Suprapubic skin (tissue), 4 donors: ENCODE measurements around the gene PLXNA1. TPM values are rescaled to one million over a fixed set of nuclear protein-coding genes. Genes with fewer than 3 reads are reported as not detected.
A peak's percentile ranks its signal among the peaks of the same experiment; 100 is the strongest.

Experiments
- DNase-seq, 2 donors: peaks; one replicate each; pipeline ENCODE4 v3.0.0-alpha.2; 2019; ENCODE audit warnings: low spot score in 2 of 2
- H3K27ac ChIP-seq: fragments of 200-600 bp; sonication (generic); one replicate; pipeline ENCODE4 v1.5.1; 2019
- H3K27me3 ChIP-seq: fragments of 200-600 bp; sonication (generic); one replicate; pipeline ENCODE4 v1.5.1; 2019
- H3K36me3 ChIP-seq: fragments of 200-600 bp; sonication (generic); one replicate; pipeline ENCODE4 v1.5.1; 2019
- H3K4me1 ChIP-seq: fragments of 200-600 bp; sonication (generic); one replicate; pipeline ENCODE4 v1.5.1; 2019
- H3K4me3 ChIP-seq: fragments of 200-600 bp; sonication (generic); one replicate; pipeline ENCODE4 v1.5.1; 2019; ENCODE audit warnings: mild to moderate bottlenecking
- H3K9me3 ChIP-seq: fragments of 200-600 bp; sonication (generic); one replicate; pipeline ENCODE4 v1.5.1; 2019
- EP300 ChIP-seq: sonication (generic); formaldehyde crosslinking; IDR thresholded peaks from one replicate; pipeline ENCODE4 v1.6.1; 2017; ENCODE audit warnings: antibody characterized with exemption
- POLR2A ChIP-seq, 2 donors: fragments of 450-650 bp; IDR thresholded peaks; one replicate each; pipeline ENCODE4 v1.6.1; 2017; ENCODE audit warnings: antibody characterized with exemption in 2 of 2, mild to moderate bottlenecking in 2 of 2, moderate library complexity in 2 of 2
- POLR2AphosphoS5 ChIP-seq, 3 donors: sonication (generic); formaldehyde crosslinking; IDR thresholded peaks; one replicate each; pipeline ENCODE4 v1.6.1; 2017; ENCODE audit warnings: antibody characterized with exemption in 3 of 3
- WGBS: methylation state at CpG from one replicate; pipeline ENCODE4 v1.1.5; 2018; 5-methylcytosine and 5-hydroxymethylcytosine counted together
- total RNA-seq, 4 donors: library from RNA; depleted of rRNA; stranded (reverse); fragments of >200 nt; gene quantifications; one replicate each; pipeline ENCODE4 v1.1.0, GENCODE V29; 2016
- TF ChIP-seq, protein P1 (sequence below), 2 donors: fragments of 200-600 bp in 1 of 2; fragments of 450-650 bp in 1 of 2; sonication (generic) in 1 of 2; IDR thresholded peaks; one replicate each; pipeline ENCODE4 v1.5.1; 2016 to 2019; ENCODE audit warnings: antibody characterized with exemption in 2 of 2, mild to moderate bottlenecking in 1 of 2, moderate library complexity in 1 of 2

Gene PLXNA1
- total RNA-seq, 4 donors from 2014 or later: 48.4 to 77.9 (median 59.4) TPM

DNA sequence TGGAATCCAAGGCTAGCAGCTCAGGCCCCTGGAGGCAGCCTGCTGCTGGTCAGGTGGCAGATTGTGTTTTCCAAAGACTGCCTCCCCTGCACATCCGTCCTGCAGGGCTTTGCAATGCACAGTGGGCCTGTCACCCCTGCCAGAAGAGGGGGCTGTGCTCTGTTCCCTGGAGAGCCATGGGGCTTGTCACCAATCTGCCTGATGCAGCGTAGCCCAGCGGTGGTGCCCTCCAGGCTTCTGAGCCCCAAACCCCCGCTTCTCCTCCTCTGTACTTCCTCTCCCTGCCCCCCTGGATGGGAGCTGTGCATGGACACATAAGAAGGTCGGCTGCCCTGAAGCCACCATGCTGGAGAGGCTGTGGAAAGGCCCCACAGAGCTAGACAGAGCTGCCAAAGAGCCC, 10.0 kb upstream of the PLXNA1 start:
- H3K27me3 ChIP-seq: no peaks in the 10 kb centered on the region
- peaks cover 17% of the 10 kb centered on the region for H3K4me1 ChIP-seq
- H3K4me3 ChIP-seq: no peak overlapping the region
- H3K27ac ChIP-seq: peak overlapping the region; percentile 63
- 100% methylated on average over 4 of the region's 5 CpGs for WGBS
- DNase-seq: no peak
- no peaks in the 10 kb centered on the region for H3K36me3 ChIP-seq
- peaks cover 4% of the 10 kb centered on the region for H3K9me3 ChIP-seq
- TF ChIP-seq, protein P1, sequence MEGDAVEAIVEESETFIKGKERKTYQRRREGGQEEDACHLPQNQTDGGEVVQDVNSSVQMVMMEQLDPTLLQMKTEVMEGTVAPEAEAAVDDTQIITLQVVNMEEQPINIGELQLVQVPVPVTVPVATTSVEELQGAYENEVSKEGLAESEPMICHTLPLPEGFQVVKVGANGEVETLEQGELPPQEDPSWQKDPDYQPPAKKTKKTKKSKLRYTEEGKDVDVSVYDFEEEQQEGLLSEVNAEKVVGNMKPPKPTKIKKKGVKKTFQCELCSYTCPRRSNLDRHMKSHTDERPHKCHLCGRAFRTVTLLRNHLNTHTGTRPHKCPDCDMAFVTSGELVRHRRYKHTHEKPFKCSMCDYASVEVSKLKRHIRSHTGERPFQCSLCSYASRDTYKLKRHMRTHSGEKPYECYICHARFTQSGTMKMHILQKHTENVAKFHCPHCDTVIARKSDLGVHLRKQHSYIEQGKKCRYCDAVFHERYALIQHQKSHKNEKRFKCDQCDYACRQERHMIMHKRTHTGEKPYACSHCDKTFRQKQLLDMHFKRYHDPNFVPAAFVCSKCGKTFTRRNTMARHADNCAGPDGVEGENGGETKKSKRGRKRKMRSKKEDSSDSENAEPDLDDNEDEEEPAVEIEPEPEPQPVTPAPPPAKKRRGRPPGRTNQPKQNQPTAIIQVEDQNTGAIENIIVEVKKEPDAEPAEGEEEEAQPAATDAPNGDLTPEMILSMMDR (IDR thresholded peaks at IDR 0.05): no peak
- no peak for TF ChIP-seq EP300
- no peak for TF ChIP-seq POLR2AphosphoS5 (IDR thresholded peaks at IDR 0.05)
- TF ChIP-seq POLR2A (IDR thresholded peaks at IDR 0.05): no peak

GRCh38 chr3:126973814-126974213, 9.1 kb upstream of the PLXNA1 start:
- no peak overlapping the region for H3K27ac ChIP-seq

DNA sequence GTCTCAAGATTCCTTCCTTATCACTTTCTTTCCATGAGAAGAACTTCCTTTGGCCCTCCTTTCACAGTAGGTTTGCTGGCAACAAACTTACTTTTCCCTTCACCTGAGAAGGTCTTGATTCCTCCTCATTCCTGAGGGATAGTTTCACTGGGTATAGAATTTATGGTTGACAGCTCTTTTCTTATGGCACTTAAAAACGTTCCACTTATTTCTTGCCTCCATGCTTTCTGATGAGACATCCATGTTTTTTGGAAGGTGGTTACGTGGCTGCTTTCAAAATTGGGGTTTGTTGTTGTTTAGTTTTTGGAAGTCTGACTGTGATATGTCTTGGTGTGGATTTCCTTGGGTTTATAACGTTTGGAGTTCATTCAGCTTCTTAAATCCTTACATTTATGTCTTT, 8.2 kb upstream of the PLXNA1 start:
- no peaks in the 10 kb centered on the region for H3K36me3 ChIP-seq
- H3K27me3 ChIP-seq: no peaks in the 10 kb centered on the region
- H3K4me3 ChIP-seq: no peak overlapping the region
- H3K27ac ChIP-seq: no peak overlapping the region
- peaks cover 4% of the 10 kb centered on the region for H3K9me3 ChIP-seq
- 82% methylated on average over 3 of the region's 3 CpGs for WGBS
- no peak for TF ChIP-seq POLR2AphosphoS5 (IDR thresholded peaks at IDR 0.05)
- TF ChIP-seq, protein P1 (IDR thresholded peaks at IDR 0.05): no peak
- no peak for TF ChIP-seq EP300
- no peak for TF ChIP-seq POLR2A (IDR thresholded peaks at IDR 0.05)
- no peak for DNase-seq
- peaks cover 17% of the 10 kb centered on the region for H3K4me1 ChIP-seq

More at GRCh38 chr3:126973814-126974213, 9.1 kb upstream of the PLXNA1 start:
- Histone ChIP-seq H3K4me1 (peaks cover 17% of the 10 kb centered on the region), H3K4me3 (no peak overlapping the region), H3K27me3 (no peaks in the 10 kb centered on the region), H3K36me3 (no peaks in the 10 kb centered on the region), H3K9me3 (peaks cover 4% of the 10 kb centered on the region)
- TF ChIP-seq, protein P1 (IDR thresholded peaks at IDR 0.05): no peak
- TF ChIP-seq EP300 (no peak), POLR2AphosphoS5 (IDR thresholded peaks at IDR 0.05) (no peak)
- WGBS: 95% methylated on average over 1 of the region's 1 CpG
- no peak for DNase-seq

DNA sequence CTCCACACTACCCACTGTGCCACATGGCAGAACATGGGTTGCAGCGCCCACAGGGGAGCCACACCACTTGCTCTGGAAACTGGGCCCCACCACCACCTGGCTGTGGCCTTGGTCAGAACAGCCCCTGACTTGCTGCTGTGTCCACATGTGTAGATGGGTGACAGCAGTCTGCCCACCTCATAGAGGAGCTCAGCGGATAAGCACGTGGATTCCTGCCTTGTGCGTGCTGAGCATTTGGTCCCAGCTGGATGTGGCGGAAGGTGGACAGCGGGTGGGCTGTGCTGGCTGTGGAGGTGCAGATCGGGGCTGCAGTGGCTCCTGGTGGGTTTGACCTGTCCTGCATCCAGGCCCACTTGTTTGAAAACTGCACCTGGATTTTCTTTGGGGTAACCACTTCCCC, 6.0 kb upstream of the PLXNA1 start:
- DNase-seq: no peak
- no peaks in the 10 kb centered on the region for H3K36me3 ChIP-seq
- peaks cover 14% of the 10 kb centered on the region for H3K4me1 ChIP-seq
- peaks cover 4% of the 10 kb centered on the region for H3K9me3 ChIP-seq
- no peak overlapping the region for H3K27ac ChIP-seq
- H3K27me3 ChIP-seq: no peaks in the 10 kb centered on the region
- 96% methylated on average over 4 of the region's 7 CpGs for whole genome bisulfite sequencing
- no peak for TF ChIP-seq EP300
- no peak for TF ChIP-seq POLR2A (IDR thresholded peaks at IDR 0.05)
- TF ChIP-seq POLR2AphosphoS5 (IDR thresholded peaks at IDR 0.05): no peak
- TF ChIP-seq, protein P1 (IDR thresholded peaks at IDR 0.05): no peak
- H3K4me3 ChIP-seq: no peak overlapping the region

DNA sequence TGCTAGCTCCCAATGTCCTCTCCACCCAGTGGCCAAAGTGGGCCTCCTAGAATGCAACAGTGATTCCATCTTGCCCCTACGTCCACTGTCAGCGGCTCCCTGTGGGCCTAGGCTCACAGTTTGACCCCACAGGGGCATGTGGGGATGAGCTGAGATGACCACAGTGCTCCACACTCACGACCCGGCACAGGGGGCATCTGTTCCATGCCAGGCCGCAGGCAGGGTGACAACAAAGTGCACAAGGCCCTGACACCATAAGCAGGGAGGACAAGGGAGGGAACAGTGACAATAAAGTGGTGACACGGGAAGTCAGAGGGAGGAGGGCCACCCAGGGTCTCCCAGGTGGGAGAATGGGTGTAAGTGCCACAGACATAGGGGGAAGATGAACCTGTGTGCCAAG, 5.1 kb upstream of the PLXNA1 start:
- Histone ChIP-seq H3K4me3 (no peak overlapping the region), H3K27ac (no peak overlapping the region), H3K4me1 (peaks cover 15% of the 10 kb centered on the region), H3K36me3 (no peaks in the 10 kb centered on the region), H3K27me3 (no peaks in the 10 kb centered on the region), H3K9me3 (peaks cover 4% of the 10 kb centered on the region)
- WGBS: 61% methylated on average over 2 of the region's 6 CpGs
- TF ChIP-seq POLR2A (IDR thresholded peaks at IDR 0.05) (no peak), EP300 (no peak), POLR2AphosphoS5 (IDR thresholded peaks at IDR 0.05) (no peak)
- TF ChIP-seq, protein P1 (IDR thresholded peaks at IDR 0.05): no peak
- DNase-seq: no peak
